ENCODE results near the gene LIMCH1. TPM values are rescaled to one million over a fixed set of nuclear protein-coding genes. Genes with fewer than 3 reads are reported as not detected.

LIMCH1 gene
- polyA plus RNA-seq, 1 of the 3 experiments (the other 2 are of a cell fraction), result 1.2 TPM

DNA sequence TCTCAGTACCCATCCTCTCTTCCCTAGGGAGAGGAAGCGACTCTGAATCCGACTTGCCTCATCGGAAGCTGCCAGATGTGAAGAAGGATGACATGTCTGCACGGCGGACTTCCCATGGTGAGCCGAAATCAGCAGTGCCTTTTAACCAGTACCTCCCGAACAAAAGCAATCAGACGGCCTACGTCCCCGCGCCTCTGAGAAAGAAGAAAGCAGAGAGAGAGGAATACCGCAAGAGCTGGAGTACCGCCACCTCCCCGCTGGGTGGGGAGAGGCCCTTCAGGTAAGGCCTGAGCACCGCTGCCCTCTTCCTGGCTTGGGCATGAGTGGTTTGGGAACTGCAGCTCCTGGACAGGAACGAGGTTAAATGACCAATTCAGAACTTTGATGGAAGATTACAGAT is 81.2 kb downstream of the LIMCH1 start:
- H3K9ac ChIP-seq, result no peak overlapping the region
- peaks cover 0 to 13% of the 10 kb centered on the region in 2 experiments; a peak in 2 of 4 replicates for H3K4me1 ChIP-seq (ENCODE audit: control insufficient read depth in 1 of 2, insufficient read depth in 2 of 2, low read depth in 1 of 2, low read length in 1 of 2)
- H3K79me2 ChIP-seq (ENCODE audit: insufficient read depth), result no peaks in the 10 kb centered on the region
- H3K36me3 ChIP-seq (replicated peaks in 1 of 2; ENCODE audit: control insufficient read depth in 1 of 2, insufficient read depth in 2 of 2, low read length in 1 of 2), result no peaks in the 10 kb centered on the region
- no peaks in the 10 kb centered on the region for H3K9me2 ChIP-seq
- H3K27ac ChIP-seq (ENCODE audit: low read depth in 2 of 2, low read length in 1 of 2), result no peak overlapping the region; a peak in 1 of 4 replicates
- no peak for TF ChIP-seq FOSL2 (IDR thresholded peaks at IDR 0.05; ENCODE audit: borderline replicate concordance, low read depth)
- TF ChIP-seq, protein P1, sequence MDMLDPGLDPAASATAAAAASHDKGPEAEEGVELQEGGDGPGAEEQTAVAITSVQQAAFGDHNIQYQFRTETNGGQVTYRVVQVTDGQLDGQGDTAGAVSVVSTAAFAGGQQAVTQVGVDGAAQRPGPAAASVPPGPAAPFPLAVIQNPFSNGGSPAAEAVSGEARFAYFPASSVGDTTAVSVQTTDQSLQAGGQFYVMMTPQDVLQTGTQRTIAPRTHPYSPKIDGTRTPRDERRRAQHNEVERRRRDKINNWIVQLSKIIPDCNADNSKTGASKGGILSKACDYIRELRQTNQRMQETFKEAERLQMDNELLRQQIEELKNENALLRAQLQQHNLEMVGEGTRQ (IDR thresholded peaks at IDR 0.05; ENCODE audit: borderline replicate concordance, low read depth, low read length), result no peak
- TF ChIP-seq TEAD4 (IDR thresholded peaks at IDR 0.05; ENCODE audit: borderline replicate concordance, insufficient read depth), result no peak
- TF ChIP-seq, protein P2, sequence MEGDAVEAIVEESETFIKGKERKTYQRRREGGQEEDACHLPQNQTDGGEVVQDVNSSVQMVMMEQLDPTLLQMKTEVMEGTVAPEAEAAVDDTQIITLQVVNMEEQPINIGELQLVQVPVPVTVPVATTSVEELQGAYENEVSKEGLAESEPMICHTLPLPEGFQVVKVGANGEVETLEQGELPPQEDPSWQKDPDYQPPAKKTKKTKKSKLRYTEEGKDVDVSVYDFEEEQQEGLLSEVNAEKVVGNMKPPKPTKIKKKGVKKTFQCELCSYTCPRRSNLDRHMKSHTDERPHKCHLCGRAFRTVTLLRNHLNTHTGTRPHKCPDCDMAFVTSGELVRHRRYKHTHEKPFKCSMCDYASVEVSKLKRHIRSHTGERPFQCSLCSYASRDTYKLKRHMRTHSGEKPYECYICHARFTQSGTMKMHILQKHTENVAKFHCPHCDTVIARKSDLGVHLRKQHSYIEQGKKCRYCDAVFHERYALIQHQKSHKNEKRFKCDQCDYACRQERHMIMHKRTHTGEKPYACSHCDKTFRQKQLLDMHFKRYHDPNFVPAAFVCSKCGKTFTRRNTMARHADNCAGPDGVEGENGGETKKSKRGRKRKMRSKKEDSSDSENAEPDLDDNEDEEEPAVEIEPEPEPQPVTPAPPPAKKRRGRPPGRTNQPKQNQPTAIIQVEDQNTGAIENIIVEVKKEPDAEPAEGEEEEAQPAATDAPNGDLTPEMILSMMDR (IDR thresholded peaks at IDR 0.05), result no peak
- TF ChIP-seq, protein P3, sequence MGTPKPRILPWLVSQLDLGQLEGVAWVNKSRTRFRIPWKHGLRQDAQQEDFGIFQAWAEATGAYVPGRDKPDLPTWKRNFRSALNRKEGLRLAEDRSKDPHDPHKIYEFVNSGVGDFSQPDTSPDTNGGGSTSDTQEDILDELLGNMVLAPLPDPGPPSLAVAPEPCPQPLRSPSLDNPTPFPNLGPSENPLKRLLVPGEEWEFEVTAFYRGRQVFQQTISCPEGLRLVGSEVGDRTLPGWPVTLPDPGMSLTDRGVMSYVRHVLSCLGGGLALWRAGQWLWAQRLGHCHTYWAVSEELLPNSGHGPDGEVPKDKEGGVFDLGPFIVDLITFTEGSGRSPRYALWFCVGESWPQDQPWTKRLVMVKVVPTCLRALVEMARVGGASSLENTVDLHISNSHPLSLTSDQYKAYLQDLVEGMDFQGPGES (IDR thresholded peaks at IDR 0.05; ENCODE audit: low read depth, low read length), result no peak
- TF ChIP-seq RFX5 (IDR thresholded peaks at IDR 0.05; ENCODE audit: low read length), result no peak
- TF ChIP-seq, protein P4, sequence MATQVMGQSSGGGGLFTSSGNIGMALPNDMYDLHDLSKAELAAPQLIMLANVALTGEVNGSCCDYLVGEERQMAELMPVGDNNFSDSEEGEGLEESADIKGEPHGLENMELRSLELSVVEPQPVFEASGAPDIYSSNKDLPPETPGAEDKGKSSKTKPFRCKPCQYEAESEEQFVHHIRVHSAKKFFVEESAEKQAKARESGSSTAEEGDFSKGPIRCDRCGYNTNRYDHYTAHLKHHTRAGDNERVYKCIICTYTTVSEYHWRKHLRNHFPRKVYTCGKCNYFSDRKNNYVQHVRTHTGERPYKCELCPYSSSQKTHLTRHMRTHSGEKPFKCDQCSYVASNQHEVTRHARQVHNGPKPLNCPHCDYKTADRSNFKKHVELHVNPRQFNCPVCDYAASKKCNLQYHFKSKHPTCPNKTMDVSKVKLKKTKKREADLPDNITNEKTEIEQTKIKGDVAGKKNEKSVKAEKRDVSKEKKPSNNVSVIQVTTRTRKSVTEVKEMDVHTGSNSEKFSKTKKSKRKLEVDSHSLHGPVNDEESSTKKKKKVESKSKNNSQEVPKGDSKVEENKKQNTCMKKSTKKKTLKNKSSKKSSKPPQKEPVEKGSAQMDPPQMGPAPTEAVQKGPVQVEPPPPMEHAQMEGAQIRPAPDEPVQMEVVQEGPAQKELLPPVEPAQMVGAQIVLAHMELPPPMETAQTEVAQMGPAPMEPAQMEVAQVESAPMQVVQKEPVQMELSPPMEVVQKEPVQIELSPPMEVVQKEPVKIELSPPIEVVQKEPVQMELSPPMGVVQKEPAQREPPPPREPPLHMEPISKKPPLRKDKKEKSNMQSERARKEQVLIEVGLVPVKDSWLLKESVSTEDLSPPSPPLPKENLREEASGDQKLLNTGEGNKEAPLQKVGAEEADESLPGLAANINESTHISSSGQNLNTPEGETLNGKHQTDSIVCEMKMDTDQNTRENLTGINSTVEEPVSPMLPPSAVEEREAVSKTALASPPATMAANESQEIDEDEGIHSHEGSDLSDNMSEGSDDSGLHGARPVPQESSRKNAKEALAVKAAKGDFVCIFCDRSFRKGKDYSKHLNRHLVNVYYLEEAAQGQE (IDR thresholded peaks at IDR 0.05; ENCODE audit: low read depth, low read length), result no peak
- TF ChIP-seq TAF1 (IDR thresholded peaks at IDR 0.05; ENCODE audit: borderline replicate concordance, low read depth, low read length), result no peak
- TF ChIP-seq RCOR1 (IDR thresholded peaks at IDR 0.05; ENCODE audit: low read length), result no peak
- TF ChIP-seq CHD2 (IDR thresholded peaks at IDR 0.05; ENCODE audit: low read length, partially characterized antibody), result no peak
- 75% methylated on average over 16 of the region's 16 CpGs for WGBS (ENCODE audit: low lambda C conversion rate)
- no peak overlapping the region for H3K4me2 ChIP-seq
- ChIA-PET CTCF (interaction anchor here (1.1 kb wide), 1 partner anchor 43 kb away, joined by 3 read pairs; no protein-coding TSS in a partner anchor), POLR2A (interaction anchor here (0.6 kb wide), 1 partner anchor 257 kb away, joined by 3 read pairs; no protein-coding TSS in a partner anchor)
- no peaks in the 10 kb centered on the region for H3K27me3 ChIP-seq (ENCODE audit: insufficient read depth)
- H2AFZ ChIP-seq (ENCODE audit: low read depth), result no peak overlapping the region
- H4K20me1 ChIP-seq (ENCODE audit: insufficient read depth), result no peaks in the 10 kb centered on the region
- H3K4me3 ChIP-seq (ENCODE audit: low read depth in 2 of 2, low read length in 1 of 2), result no peak overlapping the region
- no peaks in the 10 kb centered on the region for H3F3A ChIP-seq (replicated peaks; ENCODE audit: insufficient read depth)
- DNase-seq, result no peak
- no peaks in the 10 kb centered on the region for H3K9me3 ChIP-seq
